Mesothelial cell of epicardium (in vitro differentiated cells): ENCODE measurements around the gene C12orf57. TPM values are rescaled to one million over a fixed set of nuclear protein-coding genes. Genes with fewer than 3 reads are reported as not detected.
A peak's percentile ranks its signal among the peaks of the same experiment; 100 is the strongest.

ENCODE experiments used
- DNase-seq, 2 experiments: peaks; one replicate each; pipeline ENCODE4 v3.0.0; 2021; ENCODE audit warnings: low spot score in 2 of 2; ENCODE audit not compliant: unreplicated experiment in 2 of 2
- H3K27ac Mint-ChIP-seq: 2 replicates; pipeline ENCODE4 v1.8.0; 2021; ENCODE audit warnings: mixed read lengths
- H3K27me3 Mint-ChIP-seq: 2 replicates; pipeline ENCODE4 v1.8.0; 2021; ENCODE audit warnings: low read depth, mixed read lengths
- H3K36me3 Mint-ChIP-seq: 2 replicates; pipeline ENCODE4 v1.8.0; 2021; ENCODE audit warnings: mixed read lengths
- H3K4me1 Mint-ChIP-seq: 2 replicates; pipeline ENCODE4 v1.8.0; 2021; ENCODE audit warnings: mixed read lengths
- H3K4me3 Mint-ChIP-seq: 2 replicates; pipeline ENCODE4 v1.8.0; 2021; ENCODE audit warnings: mild to moderate bottlenecking, moderate library complexity, mixed read lengths
- H3K9me3 Mint-ChIP-seq: 2 replicates; pipeline ENCODE4 v1.8.0; 2021; ENCODE audit warnings: mixed read lengths
- total RNA-seq: library from RNA; stranded (reverse); gene quantifications from 3 replicates; pipeline ENCODE4 v1.2.1, GENCODE V29; 2021
- TF ChIP-seq, protein P1 (sequence below): fragments of 200-600 bp; sonication (generic); IDR thresholded peaks from one replicate; pipeline ENCODE4 v1.5.0; 2021; ENCODE audit warnings: antibody characterized with exemption; ENCODE audit not compliant: unreplicated experiment

The C12orf57 gene
- total RNA-seq, 1 donor from 2014 or later = 203 TPM

GRCh38 chr12:6928703-6929407, 15.0 kb upstream of the C12orf57 start:
- Mint-ChIP-seq H3K27me3 (no peaks in the 10 kb centered on the region), H3K9me3 (no peaks in the 10 kb centered on the region), H3K36me3 (peaks cover 5% of the 10 kb centered on the region), H3K4me1 (peaks cover 75% of the 10 kb centered on the region), H3K27ac (peak overlapping the region; percentile 92), H3K4me3 (peak overlapping the region; percentile 95)
- no peak for DNase-seq
- TF ChIP-seq, protein P1, sequence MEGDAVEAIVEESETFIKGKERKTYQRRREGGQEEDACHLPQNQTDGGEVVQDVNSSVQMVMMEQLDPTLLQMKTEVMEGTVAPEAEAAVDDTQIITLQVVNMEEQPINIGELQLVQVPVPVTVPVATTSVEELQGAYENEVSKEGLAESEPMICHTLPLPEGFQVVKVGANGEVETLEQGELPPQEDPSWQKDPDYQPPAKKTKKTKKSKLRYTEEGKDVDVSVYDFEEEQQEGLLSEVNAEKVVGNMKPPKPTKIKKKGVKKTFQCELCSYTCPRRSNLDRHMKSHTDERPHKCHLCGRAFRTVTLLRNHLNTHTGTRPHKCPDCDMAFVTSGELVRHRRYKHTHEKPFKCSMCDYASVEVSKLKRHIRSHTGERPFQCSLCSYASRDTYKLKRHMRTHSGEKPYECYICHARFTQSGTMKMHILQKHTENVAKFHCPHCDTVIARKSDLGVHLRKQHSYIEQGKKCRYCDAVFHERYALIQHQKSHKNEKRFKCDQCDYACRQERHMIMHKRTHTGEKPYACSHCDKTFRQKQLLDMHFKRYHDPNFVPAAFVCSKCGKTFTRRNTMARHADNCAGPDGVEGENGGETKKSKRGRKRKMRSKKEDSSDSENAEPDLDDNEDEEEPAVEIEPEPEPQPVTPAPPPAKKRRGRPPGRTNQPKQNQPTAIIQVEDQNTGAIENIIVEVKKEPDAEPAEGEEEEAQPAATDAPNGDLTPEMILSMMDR = no peak

- TF ChIP-seq, protein P1 = no peak
- no peaks in the 10 kb centered on the region for H3K9me3 Mint-ChIP-seq
Observed at GRCh38 chr12:6929466-6930452, 14.1 kb upstream of the C12orf57 start.

DNA sequence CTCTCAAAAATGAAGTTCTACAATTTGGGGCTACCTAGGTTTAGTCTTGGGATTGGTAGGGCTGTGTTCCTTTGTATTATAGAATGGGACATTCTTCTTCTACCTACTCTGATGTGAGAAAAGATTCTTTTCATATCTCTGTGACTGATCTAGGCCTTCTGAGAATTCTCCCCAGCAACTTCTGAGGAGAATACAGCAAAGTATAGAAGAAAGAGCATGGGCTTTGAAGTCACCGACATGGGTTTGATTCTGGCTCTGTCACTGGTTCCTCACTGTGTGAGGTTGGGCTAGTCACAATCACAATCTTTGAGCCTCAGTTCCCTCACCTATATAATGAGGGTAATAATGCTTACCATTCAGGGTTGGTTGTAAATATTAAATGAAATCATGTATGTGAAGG, 11.1 kb upstream of the C12orf57 start:
- Mint-ChIP-seq H3K27ac (peak overlapping the region; percentile 82), H3K27me3 (no peaks in the 10 kb centered on the region), H3K36me3 (peaks cover 14% of the 10 kb centered on the region), H3K4me3 (no peak overlapping the region), H3K9me3 (no peaks in the 10 kb centered on the region), H3K4me1 (peaks cover 51% of the 10 kb centered on the region)
- TF ChIP-seq, protein P1 = no peak
- no peak for DNase-seq

More at GRCh38 chr12:6929466-6930452, 14.1 kb upstream of the C12orf57 start:
- DNase-seq = no peak
- peak overlapping the region; percentile 92 for H3K27ac Mint-ChIP-seq
- peaks cover 73% of the 10 kb centered on the region for H3K4me1 Mint-ChIP-seq
- H3K36me3 Mint-ChIP-seq = peaks cover 11% of the 10 kb centered on the region
- H3K27me3 Mint-ChIP-seq = no peaks in the 10 kb centered on the region
- H3K4me3 Mint-ChIP-seq = peak overlapping the region; percentile 95

GRCh38 chr12:6934110-6934509, 9.7 kb upstream of the C12orf57 start:
- H3K36me3 Mint-ChIP-seq = peaks cover 14% of the 10 kb centered on the region
- TF ChIP-seq, protein P1 = no peak
- peak overlapping the region; percentile 82 for H3K27ac Mint-ChIP-seq
- H3K4me3 Mint-ChIP-seq = no peak overlapping the region
- no peak for DNase-seq
- peaks cover 57% of the 10 kb centered on the region for H3K4me1 Mint-ChIP-seq
- no peaks in the 10 kb centered on the region for H3K27me3 Mint-ChIP-seq
- H3K9me3 Mint-ChIP-seq = no peaks in the 10 kb centered on the region

GRCh38 chr12:6935371-6936193, 8.2 kb upstream of the C12orf57 start:
- Mint-ChIP-seq H3K9me3 (no peaks in the 10 kb centered on the region), H3K27me3 (no peaks in the 10 kb centered on the region), H3K36me3 (peaks cover 16% of the 10 kb centered on the region), H3K4me3 (no peak overlapping the region), H3K4me1 (peaks cover 49% of the 10 kb centered on the region), H3K27ac (peak overlapping the region; percentile 25)
- TF ChIP-seq, protein P1 = no peak
- DNase-seq = no peak
